Lower lobe of right lung (tissue), 2 donors: ENCODE measurements around the gene LRCH4. TPM values are rescaled to one million over a fixed set of nuclear protein-coding genes. Genes with fewer than 3 reads are reported as not detected.
A peak's percentile ranks its signal among the peaks of the same experiment; 100 is the strongest.
"Not testable (repeated sequence)": the region's sequence is repeated elsewhere in the genome, so short reads cannot be mapped to it uniquely, and the experiment has no call there.

ENCODE experiments used
- ATAC-seq, 2 donors: fragments of 200-7000 bp; cut with Tn5 transposase; one replicate each; pipeline ENCODE4 v1.9.1; 2020 to 2022; ENCODE audit warnings: mild to moderate bottlenecking in 2 of 2, moderate library complexity in 2 of 2
- DNase-seq: peaks from one replicate; pipeline ENCODE4 v3.0.0-alpha.2; 2020
- H3K27ac ChIP-seq: fragments of 200-600 bp; one replicate; pipeline ENCODE4 v1.8.0; 2022
- H3K27me3 ChIP-seq: fragments of 200-600 bp; one replicate; pipeline ENCODE4 v1.8.0; 2022; ENCODE audit warnings: low read depth
- H3K36me3 ChIP-seq: fragments of 200-600 bp; one replicate; pipeline ENCODE4 v1.8.0; 2022; ENCODE audit warnings: mild to moderate bottlenecking
- H3K4me1 ChIP-seq: fragments of 200-600 bp; one replicate; pipeline ENCODE4 v1.8.0; 2022
- H3K4me3 ChIP-seq: fragments of 200-600 bp; one replicate; pipeline ENCODE4 v1.8.0; 2022; ENCODE audit warnings: mild to moderate bottlenecking
- H3K9me3 ChIP-seq: fragments of 200-600 bp; one replicate; pipeline ENCODE4 v1.8.0; 2022
- intact Hi-C: fragments of 100-400 bp; cut with DNase I; formaldehyde crosslinking; loops from one replicate; pipeline ENCODE4 v1.11.0; 2022
- total RNA-seq: library from RNA; stranded (reverse); fragmentation: NEBNext Ultra II Directional; extraction: Animal tissue kit (Norgen Biotek cat#: 25700); gene quantifications from one replicate; pipeline ENCODE4 v1.2.1, GENCODE V29; 2021
- TF ChIP-seq, protein P1 (sequence below): fragments of 200-600 bp; IDR thresholded peaks from one replicate; pipeline ENCODE4 v1.8.0; 2022; ENCODE audit warnings: antibody characterized with exemption, mild to moderate bottlenecking
- donor health status: DM: no; HTN: yes; CAD: no; lungs with severe emphysema.

Gene LRCH4
- total RNA-seq, 1 donor from 2014 or later, result 80.3 TPM

DNA sequence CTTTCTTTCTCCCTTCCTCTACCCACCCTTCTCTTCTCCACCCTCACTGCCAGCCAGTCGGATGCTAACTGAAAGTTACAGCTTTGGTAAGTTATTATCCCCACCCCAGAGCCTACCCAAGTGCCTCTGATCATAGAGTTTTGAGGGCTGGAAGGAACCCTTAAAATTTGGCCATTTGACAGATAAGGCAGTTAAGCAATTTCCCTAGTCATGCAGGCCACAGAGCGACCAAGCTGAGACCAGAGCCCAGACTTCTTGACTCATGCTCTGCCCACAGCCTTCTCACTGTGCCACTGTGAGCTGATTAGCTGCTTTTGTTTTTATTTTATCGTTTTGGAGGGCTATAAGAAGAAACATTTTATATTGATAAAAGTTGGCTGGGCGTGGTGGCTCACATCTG is 29.4 kb downstream of the LRCH4 start:
- DNase-seq (no peak), ATAC-seq (peak; percentile 36 to 71)
- H3K9me3 ChIP-seq, result no peaks in the 10 kb centered on the region
- H3K27me3 ChIP-seq, result no peaks in the 10 kb centered on the region
- TF ChIP-seq, protein P1, sequence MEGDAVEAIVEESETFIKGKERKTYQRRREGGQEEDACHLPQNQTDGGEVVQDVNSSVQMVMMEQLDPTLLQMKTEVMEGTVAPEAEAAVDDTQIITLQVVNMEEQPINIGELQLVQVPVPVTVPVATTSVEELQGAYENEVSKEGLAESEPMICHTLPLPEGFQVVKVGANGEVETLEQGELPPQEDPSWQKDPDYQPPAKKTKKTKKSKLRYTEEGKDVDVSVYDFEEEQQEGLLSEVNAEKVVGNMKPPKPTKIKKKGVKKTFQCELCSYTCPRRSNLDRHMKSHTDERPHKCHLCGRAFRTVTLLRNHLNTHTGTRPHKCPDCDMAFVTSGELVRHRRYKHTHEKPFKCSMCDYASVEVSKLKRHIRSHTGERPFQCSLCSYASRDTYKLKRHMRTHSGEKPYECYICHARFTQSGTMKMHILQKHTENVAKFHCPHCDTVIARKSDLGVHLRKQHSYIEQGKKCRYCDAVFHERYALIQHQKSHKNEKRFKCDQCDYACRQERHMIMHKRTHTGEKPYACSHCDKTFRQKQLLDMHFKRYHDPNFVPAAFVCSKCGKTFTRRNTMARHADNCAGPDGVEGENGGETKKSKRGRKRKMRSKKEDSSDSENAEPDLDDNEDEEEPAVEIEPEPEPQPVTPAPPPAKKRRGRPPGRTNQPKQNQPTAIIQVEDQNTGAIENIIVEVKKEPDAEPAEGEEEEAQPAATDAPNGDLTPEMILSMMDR, result no peak
- H3K4me1 ChIP-seq, result peaks cover 15% of the 10 kb centered on the region
- H3K36me3 ChIP-seq, result peaks cover 59% of the 10 kb centered on the region
- H3K27ac ChIP-seq, result peak overlapping the region; percentile 33
- no peak overlapping the region for H3K4me3 ChIP-seq
- intact Hi-C loops, result no loop called here

- ATAC-seq (no peak), DNase-seq (no peak)
- H3K27ac ChIP-seq, result peak overlapping the region; percentile 33
- H3K27me3 ChIP-seq, result no peaks in the 10 kb centered on the region
- no peaks in the 10 kb centered on the region for H3K9me3 ChIP-seq
- peaks cover 15% of the 10 kb centered on the region for H3K4me1 ChIP-seq
- intact Hi-C loops, result no loop called here
- no peak overlapping the region for H3K4me3 ChIP-seq
- TF ChIP-seq, protein P1, result no peak
- peaks cover 62% of the 10 kb centered on the region for H3K36me3 ChIP-seq
Measured at GRCh38 chr7:100555701-100556100, 30.2 kb downstream of the LRCH4 start.

GRCh38 chr7:100553032-100553431 is 32.9 kb downstream of the LRCH4 start:
- H3K9me3 ChIP-seq, result no peaks in the 10 kb centered on the region
- no peak overlapping the region for H3K27ac ChIP-seq
- H3K4me3 ChIP-seq, result no peak overlapping the region
- peaks cover 26% of the 10 kb centered on the region for H3K4me1 ChIP-seq
- intact Hi-C loops, result no loop called here
- TF ChIP-seq, protein P1, result no peak
- H3K27me3 ChIP-seq, result no peaks in the 10 kb centered on the region
- H3K36me3 ChIP-seq, result peaks cover 68% of the 10 kb centered on the region
- ATAC-seq, result no peak
- no peak for DNase-seq

DNA sequence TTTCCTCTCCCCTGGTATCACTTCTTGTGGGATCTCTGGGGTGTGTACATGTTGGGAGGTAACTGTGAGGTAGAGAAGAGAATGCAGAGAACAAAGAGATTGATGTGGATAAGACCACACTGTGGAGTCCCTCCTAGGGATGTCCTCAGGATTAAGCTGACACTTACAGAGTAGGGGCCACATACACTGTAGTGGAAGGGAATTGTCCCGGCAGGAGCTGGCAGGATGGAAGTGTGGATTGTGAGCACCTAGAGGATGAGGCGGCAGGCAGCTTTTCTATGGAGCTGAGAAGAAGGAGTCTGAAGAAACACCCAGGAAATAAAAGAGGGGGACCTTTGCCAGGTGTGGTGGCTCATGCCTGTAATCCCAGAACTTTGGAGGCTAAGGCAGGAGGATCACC is 33.4 kb downstream of the LRCH4 start:
- no peak for DNase-seq
- no peaks in the 10 kb centered on the region for H3K27me3 ChIP-seq
- peaks cover 31% of the 10 kb centered on the region for H3K4me1 ChIP-seq
- no peaks in the 10 kb centered on the region for H3K9me3 ChIP-seq
- no peak overlapping the region for H3K27ac ChIP-seq
- H3K36me3 ChIP-seq, result peaks cover 64% of the 10 kb centered on the region
- no peak overlapping the region for H3K4me3 ChIP-seq
- TF ChIP-seq, protein P1, result no peak
- intact Hi-C loops, result no loop called here
- no peak for ATAC-seq

DNA sequence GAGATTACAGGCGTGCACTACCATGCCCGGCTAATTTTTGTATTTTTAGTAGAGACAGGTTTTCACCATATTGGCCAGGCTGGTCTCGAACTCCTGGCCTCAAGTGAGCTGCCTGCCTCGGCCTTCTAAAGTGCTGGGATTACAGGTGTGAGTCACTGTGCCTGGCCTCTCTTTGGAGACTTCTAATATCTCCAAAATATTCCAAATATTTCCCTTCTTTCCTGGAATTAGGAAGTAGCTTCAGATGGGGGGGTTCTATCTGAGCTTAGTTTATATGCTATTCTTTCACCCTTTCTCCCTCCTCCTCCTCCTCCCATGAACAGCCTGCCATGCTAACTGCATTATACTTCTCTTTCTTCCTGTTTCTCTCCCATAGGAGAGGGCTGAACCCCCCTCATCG is 37.5 kb downstream of the LRCH4 start:
- peak overlapping the region; percentile 88 for H3K27ac ChIP-seq

GRCh38 chr7:100547872-100548271 is 38.1 kb downstream of the LRCH4 start:
- peak overlapping the region; percentile 88 for H3K27ac ChIP-seq
- peaks cover 66% of the 10 kb centered on the region for H3K4me1 ChIP-seq
- intact Hi-C loops, result no loop called here
- no peaks in the 10 kb centered on the region for H3K27me3 ChIP-seq
- peak; percentile 32 to 46 for ATAC-seq
- H3K4me3 ChIP-seq, result no peak overlapping the region
- DNase-seq, result no peak
- H3K36me3 ChIP-seq, result peaks cover 26% of the 10 kb centered on the region
- TF ChIP-seq, protein P1, result no peak
- no peaks in the 10 kb centered on the region for H3K9me3 ChIP-seq

More for the DNA sequence above, 37.5 kb downstream of the LRCH4 start:
- H3K27me3 ChIP-seq, H3K4me3 ChIP-seq, intact Hi-C loops, H3K9me3 ChIP-seq, ATAC-seq, DNase-seq: not testable (repeated sequence)
- Histone ChIP-seq H3K4me1 (peaks cover 65% of the 10 kb centered on the region), H3K36me3 (peaks cover 32% of the 10 kb centered on the region)
